Heart left ventricle (tissue), 16 donors: ENCODE measurements around the gene PGD. TPM values are rescaled to one million over a fixed set of nuclear protein-coding genes. Genes with fewer than 3 reads are reported as not detected.

Experiments used
- ATAC-seq, 4 donors: fragments of 200-7000 bp; cut with Tn5 transposase; one replicate each; pipeline ENCODE4 v1.9.1; 2020 to 2022; ENCODE audit warnings: moderate library complexity in 4 of 4, mild to moderate bottlenecking in 3 of 4, moderate number of reproducible peaks in 1 of 4
- DNase-seq, 5 donors: peaks; one replicate each; pipeline ENCODE4 v3.0.0-alpha.2; 2020
- H3K27ac ChIP-seq, 12 donors: fragments of 200-600 bp; sonication (generic) in 4 of 12; one replicate each; pipeline versions ENCODE4 v1.5.0 to v1.8.0; 2016 to 2022; ENCODE audit warnings: mild to moderate bottlenecking in 2 of 12
- H3K27me3 ChIP-seq, 9 donors: fragments of 200-600 bp; sonication (generic) in 2 of 9; one replicate each; pipeline versions ENCODE4 v1.5.1 to v1.8.0; 2016 to 2022; ENCODE audit warnings: mild to moderate bottlenecking in 3 of 9
- H3K36me3 ChIP-seq, 9 donors: fragments of 200-600 bp; sonication (generic) in 2 of 9; one replicate each; pipeline versions ENCODE4 v1.5.0 to v1.8.0; 2018 to 2022; ENCODE audit warnings: mild to moderate bottlenecking in 2 of 9
- H3K4me1 ChIP-seq, 12 donors: fragments of 200-600 bp; sonication (generic) in 4 of 12; one replicate each; pipeline versions ENCODE4 v1.5.0 to v1.8.0; 2016 to 2022; ENCODE audit warnings: mild to moderate bottlenecking in 3 of 12
- H3K4me3 ChIP-seq, 12 donors: fragments of 200-600 bp; sonication (generic) in 4 of 12; one replicate each; pipeline versions ENCODE4 v1.5.0 to v1.8.0; 2017 to 2022; ENCODE audit warnings: mild to moderate bottlenecking in 9 of 12, moderate library complexity in 4 of 12
- H3K9me3 ChIP-seq, 12 donors: fragments of 200-600 bp; sonication (generic) in 4 of 12; one replicate each; pipeline versions ENCODE4 v1.5.0 to v1.8.0; 2016 to 2022; ENCODE audit warnings: mild to moderate bottlenecking in 1 of 12
- POLR2A ChIP-seq, 2 donors: fragments of 450-650 bp; IDR thresholded peaks; one replicate each; pipeline ENCODE4 v1.6.1; 2017; ENCODE audit warnings: antibody characterized with exemption in 2 of 2, mild to moderate bottlenecking in 2 of 2, moderate library complexity in 2 of 2
- WGBS, 4 donors: extraction: QIAGEN DNeasy Blood & Tissue Kit in 2 of 4; methylation state at CpG; one replicate each; pipeline versions ENCODE4 v1.1.5 to v1.1.7; 2013 to 2018; 5-methylcytosine and 5-hydroxymethylcytosine counted together
- intact Hi-C, 10 donors: fragments of 100-400 bp; cut with DNase I; formaldehyde crosslinking; loops; one replicate each; pipeline versions ENCODE4 v1.11.1 to v1.14.2; 2022
- polyA plus RNA-seq, 2 donors: library from polyadenylated mRNA; stranded (reverse); fragments of 200-250 nt; gene quantifications; one replicate each; pipeline ENCODE4 v1.2.3, GENCODE V29; 2013
- total RNA-seq, 9 donors: library from RNA; depleted of rRNA in 2 of 9; stranded (reverse); fragments of >200 nt in 2 of 9; fragmentation: NEBNext Ultra II Directional in 3 of 9; extraction: Animal tissue kit (Norgen Biotek cat#: 25700) in 3 of 9; gene quantifications; one replicate each; pipeline versions ENCODE4 v1.1.0 to v1.2.4, GENCODE V29; 2016 to 2023
- TF ChIP-seq, protein P1 (sequence below), 12 donors: fragments of 200-600 bp; sonication (generic) in 4 of 12; IDR thresholded peaks; one replicate each; pipeline versions ENCODE4 v1.5.0 to v1.8.0; 2018 to 2022; ENCODE audit warnings: antibody characterized with exemption in 12 of 12, mild to moderate bottlenecking in 5 of 12
- donor health status: ischemic (EF 13 %, LVEDD 7.1; RV severe dilation, severe dysfunction).
- donor health status: healthy with polysubstance abuse.
- donor health status: DM: no; HTN: yes; CAD: no.
- donor health status: DM: no; HTN: no; CAD: no.
- donor health status: ischemic (EF 25% LVEDD 6.9; RV normal size, moderate dysfunction).
- donor health status: ischemic (EF 25% LVEDD 5.7; RV mildly dilated, moderate dysfunction).
- donor health status: healthy.
- donor health status: DM: yes; HTN: yes; CAD: no.
- donor health status: ischemic (EF 35%, LVEDD 5.7; RV mildly dilated, moderate dysfunction).
- donor health status: nonischemic (EF 11% LVEDD 7.7; RV severe dilation, severe dysfunction).
- donor health status: DM: yes; HTN: yes; CAD: no.
- donor health status: PGD.
- donor health status: ischemic (EF 29% LVEDD 5.4; RV normal size, mild dysfunction).
- donor health status: nonischemic (EF 23%, LVEDD 6.1; RV moderate dilation, normal function).

PGD gene
- total and polyA plus RNA-seq, 11 donors, result 13.3 to 95.2 (median 30.9) TPM

DNA sequence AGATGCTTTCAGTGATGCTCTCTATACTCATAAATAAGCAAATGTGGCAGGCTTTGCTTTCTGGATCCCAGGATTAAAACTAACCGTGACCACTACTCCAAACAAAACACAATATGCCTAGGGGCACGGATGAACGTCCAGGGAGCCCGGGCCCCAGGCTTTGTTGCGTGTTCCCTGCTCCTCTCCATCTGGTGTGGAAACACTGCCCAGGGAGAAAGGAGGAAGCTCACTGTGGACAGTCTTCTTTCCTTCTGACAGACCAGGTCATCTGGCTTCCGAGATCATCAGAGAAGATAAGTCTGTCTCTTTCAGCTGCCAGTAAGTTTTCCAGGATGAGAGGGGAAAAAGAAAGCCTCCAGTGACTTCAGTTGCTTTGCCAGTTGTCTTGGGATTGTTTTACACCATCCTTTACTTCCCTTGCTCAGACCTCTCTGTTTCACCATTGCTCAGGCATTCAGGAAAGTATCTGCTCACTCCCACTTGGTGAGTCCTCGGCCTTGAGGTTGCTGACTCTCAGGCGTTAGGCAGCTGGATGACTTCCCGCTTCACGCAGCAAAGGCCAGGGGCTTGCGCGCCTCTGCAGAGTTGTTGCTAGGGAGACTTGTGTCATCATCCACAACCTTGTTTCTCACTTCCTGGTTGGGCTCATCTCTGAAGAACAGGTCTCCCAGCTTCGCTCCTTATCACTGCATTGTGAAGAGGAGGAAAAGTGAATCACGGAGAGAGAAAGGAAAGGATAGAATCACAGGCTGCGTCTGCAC, 20.6 kb upstream of the PGD start:
- H3K9me3 ChIP-seq, result no peaks in the 10 kb centered on the region
- H3K27me3 ChIP-seq, result no peaks in the 10 kb centered on the region
- TF ChIP-seq, protein P1, sequence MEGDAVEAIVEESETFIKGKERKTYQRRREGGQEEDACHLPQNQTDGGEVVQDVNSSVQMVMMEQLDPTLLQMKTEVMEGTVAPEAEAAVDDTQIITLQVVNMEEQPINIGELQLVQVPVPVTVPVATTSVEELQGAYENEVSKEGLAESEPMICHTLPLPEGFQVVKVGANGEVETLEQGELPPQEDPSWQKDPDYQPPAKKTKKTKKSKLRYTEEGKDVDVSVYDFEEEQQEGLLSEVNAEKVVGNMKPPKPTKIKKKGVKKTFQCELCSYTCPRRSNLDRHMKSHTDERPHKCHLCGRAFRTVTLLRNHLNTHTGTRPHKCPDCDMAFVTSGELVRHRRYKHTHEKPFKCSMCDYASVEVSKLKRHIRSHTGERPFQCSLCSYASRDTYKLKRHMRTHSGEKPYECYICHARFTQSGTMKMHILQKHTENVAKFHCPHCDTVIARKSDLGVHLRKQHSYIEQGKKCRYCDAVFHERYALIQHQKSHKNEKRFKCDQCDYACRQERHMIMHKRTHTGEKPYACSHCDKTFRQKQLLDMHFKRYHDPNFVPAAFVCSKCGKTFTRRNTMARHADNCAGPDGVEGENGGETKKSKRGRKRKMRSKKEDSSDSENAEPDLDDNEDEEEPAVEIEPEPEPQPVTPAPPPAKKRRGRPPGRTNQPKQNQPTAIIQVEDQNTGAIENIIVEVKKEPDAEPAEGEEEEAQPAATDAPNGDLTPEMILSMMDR (IDR thresholded peaks at IDR 0.05), result no peak
- TF ChIP-seq POLR2A (IDR thresholded peaks at IDR 0.05), result no peak
- peak in 4 of 5 donors; percentile 31 to 64 (median 54) for DNase-seq
- ATAC-seq, result peak in 3 of 4 donors; percentile 35 to 57 (median 52)
- no peak overlapping the region for H3K4me3 ChIP-seq
- peak overlapping the region in 9 of 12 donors; percentile 17 to 78 (median 44) for H3K27ac ChIP-seq
- WGBS, 4 donors, result 71 to 74% (median 73%) methylated on average over 15 of the region's 15 CpGs
- intact Hi-C loops, result loop anchor here in 5 of 10 donors (5.0 to 10.0 kb wide), 3 partner anchors 49 to 117 kb away; no protein-coding TSS in a partner anchor
- H3K4me1 ChIP-seq, result peaks cover 0 to 16% (median 5%) of the 10 kb centered on the region in 12 donors
- H3K36me3 ChIP-seq, result peaks cover 0 to 64% (median 41%) of the 10 kb centered on the region in 9 donors

DNA sequence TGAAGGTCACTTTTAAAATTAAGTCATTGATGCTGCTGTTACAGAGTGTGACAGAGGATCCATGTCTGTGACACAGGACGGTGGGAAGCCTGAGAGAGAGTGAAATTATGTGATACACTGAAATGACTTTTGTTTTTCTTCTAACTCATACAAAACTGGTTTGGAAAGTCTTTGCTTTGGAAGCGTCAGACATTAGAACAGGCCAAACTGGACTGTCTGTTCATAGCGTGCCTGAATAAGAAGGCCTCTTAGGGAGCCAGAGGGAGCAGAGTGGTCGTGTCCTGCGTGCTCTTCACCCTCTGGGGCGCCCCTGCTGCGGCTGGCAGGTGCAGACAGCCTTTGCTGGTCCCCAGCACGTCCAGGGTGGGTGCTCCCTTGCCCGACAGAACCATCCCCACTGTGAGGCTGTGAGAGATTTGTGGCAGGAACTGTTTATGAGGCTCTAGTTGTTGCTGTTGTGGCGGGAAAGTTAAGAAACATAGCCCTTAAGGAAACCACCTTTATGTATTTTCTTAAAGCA, 19.7 kb upstream of the PGD start:
- Histone ChIP-seq H3K4me3 (no peak overlapping the region), H3K36me3 (peaks cover 0 to 55% (median 33%) of the 10 kb centered on the region in 9 donors), H3K4me1 (peaks cover 0 to 16% (median 5%) of the 10 kb centered on the region in 12 donors), H3K27me3 (no peaks in the 10 kb centered on the region), H3K27ac (peak overlapping the region in 2 of 12 donors; percentile 47 to 78), H3K9me3 (no peaks in the 10 kb centered on the region)
- 87 to 92% (median 89%) methylated on average over 10 of the region's 10 CpGs for WGBS, 4 donors
- DNase-seq, result no peak
- intact Hi-C loops, result loop anchor here in 5 of 10 donors (5.0 to 10.0 kb wide), 3 partner anchors 48 to 116 kb away; no protein-coding TSS in a partner anchor
- ATAC-seq, result no peak
- TF ChIP-seq POLR2A (IDR thresholded peaks at IDR 0.05), result no peak
- TF ChIP-seq, protein P1 (IDR thresholded peaks at IDR 0.05), result no peak

DNA sequence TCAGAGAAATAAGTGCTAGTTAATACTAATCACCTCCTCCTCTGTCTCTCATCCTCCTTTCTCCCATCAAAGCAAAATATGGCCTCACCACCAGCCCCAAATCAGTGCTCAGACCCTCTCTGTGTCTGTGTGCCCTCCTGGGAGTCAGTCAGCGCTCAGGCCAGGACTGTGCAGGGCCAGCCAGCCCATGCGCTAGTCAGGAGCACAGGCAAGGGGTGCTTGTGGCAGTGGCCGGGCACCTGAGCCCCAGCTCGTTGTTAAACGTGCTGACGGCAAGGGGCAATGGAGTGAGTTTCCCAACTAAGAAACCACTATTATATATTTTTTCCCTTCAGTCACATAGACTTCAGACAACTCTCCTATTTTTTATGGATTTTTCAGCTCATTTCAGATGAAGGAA, 19.2 kb upstream of the PGD start:
- H3K4me3 ChIP-seq, result no peak overlapping the region
- H3K27ac ChIP-seq, result no peak overlapping the region
- H3K27me3 ChIP-seq, result no peaks in the 10 kb centered on the region
- H3K9me3 ChIP-seq, result no peaks in the 10 kb centered on the region
- intact Hi-C loops, result loop anchor here in 6 of 10 donors (2.0 to 10.0 kb wide), 5 partner anchors 38 to 115 kb away; no protein-coding TSS in a partner anchor
- peaks cover 0 to 16% (median 5%) of the 10 kb centered on the region in 12 donors for H3K4me1 ChIP-seq
- ATAC-seq (no peak), DNase-seq (no peak)
- WGBS, 4 donors, result 93 to 98% (median 97%) methylated on average over 6 of the region's 6 CpGs
- peaks cover 0 to 50% (median 28%) of the 10 kb centered on the region in 9 donors for H3K36me3 ChIP-seq
- TF ChIP-seq POLR2A (IDR thresholded peaks at IDR 0.05), result no peak
- TF ChIP-seq, protein P1 (IDR thresholded peaks at IDR 0.05), result no peak
